ENCODE data around the gene PRKAB1.

PRKAB1 gene

GRCh38 chr12:119672194-119672593 is 4.3 kb downstream of the PRKAB1 start:
- H3K4me3 ChIP-seq (ENCODE audit: severe bottlenecking): no peak overlapping the region
- ATAC-seq (ENCODE audit: low read depth): no peak
- H3K9me3 ChIP-seq (ENCODE audit: severe bottlenecking): no peaks in the 10 kb centered on the region
- TF ChIP-seq CTCF (IDR thresholded peaks at IDR 0.05; ENCODE audit: poor library complexity, severe bottlenecking): no peak
- peaks cover 8% of the 10 kb centered on the region for H3K4me1 ChIP-seq (ENCODE audit: insufficient read depth, poor library complexity, severe bottlenecking)
- peaks cover 69% of the 10 kb centered on the region for H3K36me3 ChIP-seq (ENCODE audit: low read depth)
- no peak for DNase-seq (ENCODE audit: low spot score)
- H3K27me3 ChIP-seq (ENCODE audit: insufficient read depth, poor library complexity, severe bottlenecking): no peaks in the 10 kb centered on the region
- no peak overlapping the region for H3K27ac ChIP-seq (ENCODE audit: poor library complexity, severe bottlenecking)

GRCh38 chr12:119673634-119674033 is 5.7 kb downstream of the PRKAB1 start:
- ATAC-seq (ENCODE audit: low read depth) (no peak), DNase-seq (ENCODE audit: low spot score) (no peak)
- H3K27ac ChIP-seq (ENCODE audit: poor library complexity, severe bottlenecking): no peak overlapping the region
- H3K4me1 ChIP-seq (ENCODE audit: insufficient read depth, poor library complexity, severe bottlenecking): peaks cover 8% of the 10 kb centered on the region
- no peak for TF ChIP-seq CTCF (IDR thresholded peaks at IDR 0.05; ENCODE audit: poor library complexity, severe bottlenecking)
- H3K4me3 ChIP-seq (ENCODE audit: severe bottlenecking): no peak overlapping the region
- H3K9me3 ChIP-seq (ENCODE audit: severe bottlenecking): no peaks in the 10 kb centered on the region
- peaks cover 81% of the 10 kb centered on the region for H3K36me3 ChIP-seq (ENCODE audit: low read depth)
- no peaks in the 10 kb centered on the region for H3K27me3 ChIP-seq (ENCODE audit: insufficient read depth, poor library complexity, severe bottlenecking)

- DNase-seq (ENCODE audit: low spot score) (no peak), ATAC-seq (ENCODE audit: low read depth) (no peak)
- no peak for TF ChIP-seq CTCF (IDR thresholded peaks at IDR 0.05; ENCODE audit: poor library complexity, severe bottlenecking)
- Histone ChIP-seq H3K27me3 (ENCODE audit: insufficient read depth, poor library complexity, severe bottlenecking) (no peaks in the 10 kb centered on the region), H3K4me1 (ENCODE audit: insufficient read depth, poor library complexity, severe bottlenecking) (peaks cover 6% of the 10 kb centered on the region), H3K9me3 (ENCODE audit: severe bottlenecking) (no peaks in the 10 kb centered on the region), H3K4me3 (ENCODE audit: severe bottlenecking) (no peak overlapping the region), H3K27ac (ENCODE audit: poor library complexity, severe bottlenecking) (no peak overlapping the region), H3K36me3 (ENCODE audit: low read depth) (peaks cover 90% of the 10 kb centered on the region)
Measured at GRCh38 chr12:119674560-119674959, 6.6 kb downstream of the PRKAB1 start.

- DNase-seq (ENCODE audit: low spot score): no peak
- H3K27ac ChIP-seq (ENCODE audit: poor library complexity, severe bottlenecking): no peak overlapping the region
- H3K27me3 ChIP-seq (ENCODE audit: insufficient read depth, poor library complexity, severe bottlenecking): no peaks in the 10 kb centered on the region
- H3K36me3 ChIP-seq (ENCODE audit: low read depth): peaks cover 94% of the 10 kb centered on the region
- ATAC-seq (ENCODE audit: low read depth): no peak
- no peaks in the 10 kb centered on the region for H3K4me1 ChIP-seq (ENCODE audit: insufficient read depth, poor library complexity, severe bottlenecking)
- no peak for TF ChIP-seq CTCF (IDR thresholded peaks at IDR 0.05; ENCODE audit: poor library complexity, severe bottlenecking)
- no peak overlapping the region for H3K4me3 ChIP-seq (ENCODE audit: severe bottlenecking)
- no peaks in the 10 kb centered on the region for H3K9me3 ChIP-seq (ENCODE audit: severe bottlenecking)
Measured at GRCh38 chr12:119676022-119676421, 8.1 kb downstream of the PRKAB1 start.

- Histone ChIP-seq H3K4me3 (ENCODE audit: severe bottlenecking) (no peak overlapping the region), H3K9me3 (ENCODE audit: severe bottlenecking) (no peaks in the 10 kb centered on the region), H3K36me3 (ENCODE audit: low read depth) (peaks cover 94% of the 10 kb centered on the region), H3K27me3 (ENCODE audit: insufficient read depth, poor library complexity, severe bottlenecking) (no peaks in the 10 kb centered on the region), H3K4me1 (ENCODE audit: insufficient read depth, poor library complexity, severe bottlenecking) (no peaks in the 10 kb centered on the region), H3K27ac (ENCODE audit: poor library complexity, severe bottlenecking) (no peak overlapping the region)
- no peak for DNase-seq (ENCODE audit: low spot score)
- no peak for ATAC-seq (ENCODE audit: low read depth)
- no peak for TF ChIP-seq CTCF (IDR thresholded peaks at IDR 0.05; ENCODE audit: poor library complexity, severe bottlenecking)
Measured at GRCh38 chr12:119676573-119676972, 8.6 kb downstream of the PRKAB1 start.

All from RWPE2 (cell line).